CD4-positive, alpha-beta T cell (primary cell): ENCODE data around the gene FAM171A2. TPM values are rescaled to one million over a fixed set of nuclear protein-coding genes. Genes with fewer than 3 reads are reported as not detected.

Source experiments
- ATAC-seq: fragments of 200-7000 bp; cut with Tn5 transposase; one replicate; pipeline ENCODE4 v1.10.0; 2022; ENCODE audit warnings: mild to moderate bottlenecking; ENCODE audit not compliant: poor library complexity
- CTCF ChIA-PET: fragments of 350-600 bp; sonication (Branson Sonifier 250); formaldehyde crosslinking; loops from one replicate; lab custom pipeline; 2021; ENCODE audit warnings: antibody characterized with exemption, inconsistent platforms; lab: Charles Lee
- POLR2A ChIA-PET: fragments of 350-600 bp; sonication (Branson Sonifier 250); formaldehyde crosslinking; loops from one replicate; lab custom pipeline; 2021; ENCODE audit warnings: antibody characterized with exemption, inconsistent platforms; lab: Charles Lee
- DNase-seq, 14 experiments: peaks; one replicate each; pipeline ENCODE4 v3.0.0-alpha.2; 2013 to 2020; ENCODE audit warnings: mixed read lengths in 2 of 14
- H3K27ac ChIP-seq, 2 donors: one replicate each; pipeline versions ENCODE4 v1.5.1 to v1.7.0; 2013; ENCODE audit warnings: low read length in 2 of 2, low read depth in 1 of 2, mild to moderate bottlenecking in 1 of 2
- H3K27me3 ChIP-seq, 2 experiments: 1 replicate in 1 of 2; 2 replicates in 1 of 2; pipeline versions ENCODE4 v1.6.1 to v1.7.0; 2013; ENCODE audit warnings: low read length in 2 of 2, control low read depth in 1 of 2, mild to moderate bottlenecking in 1 of 2, moderate library complexity in 1 of 2; ENCODE audit not compliant: insufficient read depth in 2 of 2, control insufficient read depth in 1 of 2
- H3K36me3 ChIP-seq: one replicate; pipeline ENCODE4 v1.6.1; 2013; ENCODE audit warnings: low read length, control low read depth; ENCODE audit not compliant: insufficient read depth
- H3K4me1 ChIP-seq: one replicate; pipeline ENCODE4 v1.6.1; 2013; ENCODE audit warnings: low read length, control low read depth; ENCODE audit not compliant: insufficient read depth
- H3K4me3 ChIP-seq: one replicate; pipeline ENCODE4 v1.5.1; 2013; ENCODE audit warnings: mild to moderate bottlenecking, low read length, moderate library complexity
- H3K9me3 ChIP-seq, 2 experiments: 1 replicate in 1 of 2; 2 replicates in 1 of 2; pipeline versions ENCODE4 v1.6.1 to v1.7.0; 2013; ENCODE audit warnings: low read length in 2 of 2, mild to moderate bottlenecking in 2 of 2, control low read depth in 1 of 2, moderate library complexity in 1 of 2; ENCODE audit not compliant: control insufficient read depth in 1 of 2, insufficient read depth in 1 of 2
- H3K27ac Mint-ChIP-seq: one replicate; pipeline ENCODE4 v1.8.0; 2020; ENCODE audit warnings: mixed read lengths
- H3K27me3 Mint-ChIP-seq: one replicate; pipeline ENCODE4 v1.8.0; 2021; ENCODE audit warnings: mixed read lengths
- H3K36me3 Mint-ChIP-seq: one replicate; pipeline ENCODE4 v1.8.0; 2021; ENCODE audit warnings: low read depth, mixed read lengths
- H3K4me1 Mint-ChIP-seq: one replicate; pipeline ENCODE4 v1.8.0; 2021; ENCODE audit warnings: low read depth, mixed read lengths
- H3K4me3 Mint-ChIP-seq: one replicate; pipeline ENCODE4 v1.8.0; 2020; ENCODE audit warnings: mild to moderate bottlenecking, mixed read lengths
- H3K9me3 Mint-ChIP-seq: one replicate; pipeline ENCODE4 v1.8.0; 2020; ENCODE audit warnings: mixed read lengths
- CTCF ChIP-seq: fragments of 200-600 bp; IDR thresholded peaks from one replicate; pipeline ENCODE4 v1.8.0; 2022; ENCODE audit warnings: antibody characterized with exemption, mild to moderate bottlenecking
- intact Hi-C, 2 experiments: fragments of 100-400 bp; cut with DNase I in 1 of 2; cut with micrococcal nuclease in 1 of 2; formaldehyde crosslinking; loops; one replicate each; pipeline versions ENCODE4 v1.15.1 to v1.9.0; 2023 to 2025; cut with DNase I, micrococcal nuclease
- total RNA-seq, 174 experiments: library from RNA in 2 of 174; stranded (reverse) in 2 of 174; gene quantifications; one replicate each; pipeline ENCODE4 v1.2.3 and lab custom pipeline; 2021 to 2026

FAM171A2 gene
- total RNA-seq, 2 experiments from 2014 or later = 0.08 to 0.19 TPM

- Histone ChIP-seq H3K36me3 (no peaks in the 10 kb centered on the region), H3K4me3 (no peak overlapping the region), H3K9me3 (no peaks in the 10 kb centered on the region), H3K27ac (no peak overlapping the region), H3K27me3 (peaks cover 21 to 22% of the 10 kb centered on the region in 2 experiments), H3K4me1 (peaks cover 13% of the 10 kb centered on the region)
- CTCF ChIA-PET = interaction anchor here (1.3 to 1.5 kb wide), 3 partner anchors 8 to 153 kb away, joined by 3 to 7 read pairs (median 3); partner anchors contain the start of gene GRN
- Mint-ChIP-seq H3K36me3 (no peaks in the 10 kb centered on the region), H3K4me3 (no peak overlapping the region), H3K9me3 (no peaks in the 10 kb centered on the region), H3K27me3 (peaks cover 45% of the 10 kb centered on the region), H3K27ac (no peak overlapping the region), H3K4me1 (peaks cover 8% of the 10 kb centered on the region)
- peak in 1 of 14 experiments; percentile 38 for DNase-seq
- ATAC-seq = no peak
- POLR2A ChIA-PET = interaction anchor here (1.7 to 2.1 kb wide), 2 partner anchors 8 to 17 kb away, joined by 7 to 14 read pairs; partner anchors contain the start of gene GRN
- TF ChIP-seq CTCF = no peak
- intact Hi-C loops = no loop called here
Measured at GRCh38 chr17:44362459-44362948, 1.1 kb downstream of the FAM171A2 start.

GRCh38 chr17:44361292-44362260 lies 2.1 kb downstream of the FAM171A2 start:
- Mint-ChIP-seq H3K27ac (no peak overlapping the region), H3K27me3 (peaks cover 36% of the 10 kb centered on the region), H3K36me3 (no peaks in the 10 kb centered on the region), H3K4me3 (no peak overlapping the region), H3K9me3 (no peaks in the 10 kb centered on the region), H3K4me1 (peaks cover 8% of the 10 kb centered on the region)
- Histone ChIP-seq H3K27me3 (peaks cover 21 to 22% of the 10 kb centered on the region in 2 experiments), H3K36me3 (no peaks in the 10 kb centered on the region), H3K9me3 (no peaks in the 10 kb centered on the region), H3K27ac (no peak overlapping the region), H3K4me1 (peaks cover 13% of the 10 kb centered on the region), H3K4me3 (no peak overlapping the region)
- ChIA-PET CTCF (interaction anchor here (1.0 to 1.3 kb wide), 3 partner anchors 11 to 152 kb away, joined by 3 read pairs; partner anchors contain the start of gene GRN), POLR2A (interaction anchor here (1.5 to 2.1 kb wide), 2 partner anchors 7 to 16 kb away, joined by 3 to 14 read pairs; partner anchors contain the start of gene GRN)
- intact Hi-C loops = no loop called here
- DNase-seq (peak in 1 of 14 experiments; percentile 22), ATAC-seq (no peak)
- no peak for TF ChIP-seq CTCF

GRCh38 chr17:44360826-44361225 lies 2.8 kb downstream of the FAM171A2 start:
- H3K36me3 ChIP-seq = no peaks in the 10 kb centered on the region
- Mint-ChIP-seq H3K4me1 (peaks cover 8% of the 10 kb centered on the region), H3K4me3 (no peak overlapping the region), H3K9me3 (no peaks in the 10 kb centered on the region), H3K27me3 (peaks cover 28% of the 10 kb centered on the region), H3K27ac (no peak overlapping the region), H3K36me3 (no peaks in the 10 kb centered on the region)
- H3K27me3 ChIP-seq = peaks cover 15 to 21% of the 10 kb centered on the region in 2 experiments
- ChIA-PET CTCF (interaction anchor here (1.0 kb wide), 1 partner anchor 10 kb away, joined by 3 read pairs; no protein-coding TSS in a partner anchor), POLR2A (interaction anchor here (1.5 kb wide), 1 partner anchor 15 kb away, joined by 3 read pairs; the partner anchor contains the start of gene GRN)
- ATAC-seq = no peak
- no peak for DNase-seq
- no peak overlapping the region for H3K4me3 ChIP-seq
- intact Hi-C loops = no loop called here
- peaks cover 13% of the 10 kb centered on the region for H3K4me1 ChIP-seq
- no peak overlapping the region for H3K27ac ChIP-seq
- no peaks in the 10 kb centered on the region for H3K9me3 ChIP-seq
- TF ChIP-seq CTCF = no peak
